B cell (primary cell): ENCODE measurements around the gene ITIH2. TPM values are rescaled to one million over a fixed set of nuclear protein-coding genes. Genes with fewer than 3 reads are reported as not detected.
"Not testable (repeated sequence)": the region's sequence is repeated elsewhere in the genome, so short reads cannot be mapped to it uniquely, and the experiment has no call there.

Experiments used
- ATAC-seq: fragments of 200-7000 bp; cut with Tn5 transposase; one replicate; pipeline ENCODE4 v1.10.0; 2021; ENCODE audit warnings: low read depth, mild to moderate bottlenecking, moderate number of reproducible peaks, moderate library complexity
- CTCF ChIA-PET: fragments of 350-600 bp; sonication (Branson Sonifier 250); formaldehyde crosslinking; loops from one replicate; lab custom pipeline; 2021; ENCODE audit warnings: antibody characterized with exemption, inconsistent platforms; lab: Charles Lee
- POLR2A ChIA-PET: fragments of 350-600 bp; sonication (Branson Sonifier 250); formaldehyde crosslinking; loops from one replicate; lab custom pipeline; 2021; ENCODE audit warnings: antibody characterized with exemption; lab: Charles Lee
- DNase-seq: peaks from one replicate; pipeline ENCODE4 v3.0.0; 2013
- H2AFZ ChIP-seq: 2 replicates; pipeline ENCODE4 v1.6.1; 2012; ENCODE audit warnings: mild to moderate bottlenecking, low read depth, low read length; ENCODE audit not compliant: insufficient read depth, poor library complexity, severe bottlenecking
- H3K27ac ChIP-seq, 2 donors: 1 replicate in 1 of 2; 2 replicates in 1 of 2; pipeline ENCODE4 v1.5.1; 2012 to 2013; ENCODE audit warnings: low read length in 2 of 2, mild to moderate bottlenecking in 2 of 2, moderate library complexity in 1 of 2
- H3K27me3 ChIP-seq, 4 experiments: fragments of 200-600 bp in 1 of 4; sonication (generic) in 1 of 4; replicated peaks in 1 of 4; 1 replicate in 2 of 4; 2 replicates in 2 of 4; pipeline versions ENCODE4 v1.6.1 to v1.7.0; 2013 to 2016; ENCODE audit warnings: low read length in 3 of 4, mild to moderate bottlenecking in 2 of 4, mixed read lengths in 1 of 4, moderate library complexity in 1 of 4; ENCODE audit not compliant: insufficient read depth in 4 of 4, control insufficient read depth in 3 of 4; ENCODE audit errors: control extremely low read depth in 1 of 4
- H3K36me3 ChIP-seq, 2 experiments: replicated peaks in 1 of 2; 1 replicate in 1 of 2; 2 replicates in 1 of 2; pipeline versions ENCODE4 v1.6.1 to v1.7.1; 2013; ENCODE audit warnings: low read length in 1 of 2; ENCODE audit not compliant: insufficient read depth in 2 of 2, control insufficient read depth in 1 of 2; ENCODE audit errors: control extremely low read depth in 1 of 2, extremely low read depth in 1 of 2
- H3K4me1 ChIP-seq, 2 donors: fragments of 200-600 bp in 1 of 2; sonication (generic) in 1 of 2; 1 replicate in 1 of 2; 2 replicates in 1 of 2; pipeline versions ENCODE4 v1.5.1 to v1.6.1; 2013 to 2017; ENCODE audit warnings: low read length in 2 of 2; ENCODE audit not compliant: control insufficient read depth in 2 of 2, insufficient read depth in 2 of 2
- H3K4me2 ChIP-seq: replicated peaks from 2 replicates; pipeline ENCODE3; 2012; ENCODE audit warnings: mild to moderate bottlenecking, low read depth, low read length; ENCODE audit not compliant: poor library complexity, severe bottlenecking
- H3K4me3 ChIP-seq, 5 experiments: fragments of 200-600 bp in 1 of 5; sonication (generic) in 1 of 5; 1 replicate in 3 of 5; 2 replicates in 2 of 5; pipeline versions ENCODE4 v1.5.1 to v1.7.0; 2011 to 2016; ENCODE audit warnings: low read length in 4 of 5, mild to moderate bottlenecking in 4 of 5, low read depth in 2 of 5, control low read depth in 1 of 5, moderate library complexity in 1 of 5; ENCODE audit not compliant: insufficient read depth in 1 of 5; ENCODE audit errors: control extremely low read depth in 1 of 5, extremely low read depth in 1 of 5
- H3K79me2 ChIP-seq: fragments of 200-600 bp; sonication (generic); one replicate; pipeline ENCODE4 v1.6.0; 2016; ENCODE audit warnings: low read length; ENCODE audit not compliant: control insufficient read depth, insufficient read depth
- H3K9ac ChIP-seq: fragments of 200-600 bp; sonication (generic); 2 replicates; pipeline ENCODE4 v1.6.1; 2017; ENCODE audit warnings: mild to moderate bottlenecking, low read length, moderate library complexity
- H3K9me3 ChIP-seq, 3 donors: one replicate each; pipeline versions ENCODE4 v1.6.1 to v1.7.1; 2013; ENCODE audit warnings: low read length in 2 of 3; ENCODE audit not compliant: control insufficient read depth in 2 of 3, insufficient read depth in 1 of 3; ENCODE audit errors: control extremely low read depth in 1 of 3
- H4K20me1 ChIP-seq: 2 replicates; pipeline ENCODE4 v1.6.0; 2012; ENCODE audit warnings: mild to moderate bottlenecking, low read length; ENCODE audit not compliant: insufficient read depth, control insufficient read depth, poor library complexity, severe bottlenecking
- H3K27ac Mint-ChIP-seq: one replicate; pipeline ENCODE4 v1.8.0; 2021; ENCODE audit warnings: mixed read lengths
- H3K27me3 Mint-ChIP-seq: one replicate; pipeline ENCODE4 v1.8.0; 2021; ENCODE audit warnings: mixed read lengths
- H3K4me1 Mint-ChIP-seq: one replicate; pipeline ENCODE4 v1.8.0; 2021; ENCODE audit warnings: mixed read lengths
- H3K4me3 Mint-ChIP-seq: one replicate; pipeline ENCODE4 v1.8.0; 2021; ENCODE audit warnings: mixed read lengths
- H3K9me3 Mint-ChIP-seq: one replicate; pipeline ENCODE4 v1.8.0; 2022; ENCODE audit warnings: mixed read lengths; ENCODE audit not compliant: insufficient read depth
- intact Hi-C: fragments of 100-400 bp; cut with micrococcal nuclease; formaldehyde crosslinking; loops from one replicate; pipeline ENCODE4 v1.10.0; 2022
- polyA plus RNA-seq: library from polyadenylated mRNA; depleted of rRNA; stranded (reverse); fragments of >200 nt; gene quantifications from 2 replicates; pipeline ENCODE4 v1.2.3, GENCODE V29; 2012
- total RNA-seq, 2 donors: library from RNA; stranded (reverse); fragments of 120-200 nt in 1 of 2; gene quantifications; 1 replicate in 1 of 2; 2 replicates in 1 of 2; pipeline versions ENCODE4 v1.2.3 to v1.2.4, GENCODE V29; 2013 to 2022

The ITIH2 gene
- total and polyA plus RNA-seq, 2 donors (not counting 1 experiment from before 2014, with no cell fraction given): not detected

- H3K4me1 Mint-ChIP-seq, H3K4me1 ChIP-seq, intact Hi-C loops, H3K36me3 ChIP-seq, H3K4me3 Mint-ChIP-seq, DNase-seq, H3K27ac Mint-ChIP-seq, H3K4me2 ChIP-seq, CTCF ChIA-PET, H3K9ac ChIP-seq, POLR2A ChIA-PET, H3K79me2 ChIP-seq, H3K4me3 ChIP-seq, ATAC-seq, H3K27ac ChIP-seq, H4K20me1 ChIP-seq, H2AFZ ChIP-seq, H3K27me3 ChIP-seq: not testable (repeated sequence)
- H3K9me3 Mint-ChIP-seq: peaks cover 19% of the 10 kb centered on the region
- peaks cover 11% of the 10 kb centered on the region for H3K27me3 Mint-ChIP-seq
- peaks cover 0 to 19% (median 18%) of the 10 kb centered on the region in 3 donors for H3K9me3 ChIP-seq
These were observed 10.7 kb upstream of the ITIH2 start for GRCh38 chr10:7692368-7692767.

GRCh38 chr10:7693194-7693593 is 9.9 kb upstream of the ITIH2 start:
- CTCF ChIA-PET, H3K4me3 Mint-ChIP-seq, POLR2A ChIA-PET: not testable (repeated sequence)

More at GRCh38 chr10:7693194-7693593, 9.9 kb upstream of the ITIH2 start:
- H3K4me2 ChIP-seq, H2AFZ ChIP-seq, H3K4me1 Mint-ChIP-seq, H3K36me3 ChIP-seq, H3K27me3 ChIP-seq, H3K79me2 ChIP-seq, H3K4me1 ChIP-seq, H3K27ac ChIP-seq, DNase-seq, H3K27ac Mint-ChIP-seq, intact Hi-C loops, H3K9ac ChIP-seq, H4K20me1 ChIP-seq, ATAC-seq, H3K4me3 ChIP-seq: not testable (repeated sequence)
- Mint-ChIP-seq H3K9me3 (peaks cover 19% of the 10 kb centered on the region), H3K27me3 (peaks cover 19% of the 10 kb centered on the region)
- H3K9me3 ChIP-seq: peaks cover 0 to 19% (median 18%) of the 10 kb centered on the region in 3 donors
